GM19328 (cell line): ENCODE results near the gene SAFB2.

ENCODE experiments used
- ATAC-seq: cut with Tn5 transposase; IDR thresholded peaks from one replicate; pipeline ENCODE4 v1.9.1; 2021; ENCODE audit warnings: mild to moderate bottlenecking, moderate library complexity; ENCODE audit not compliant: unreplicated experiment

Gene SAFB2

GRCh38 chr19:5635427-5635826 is 12.9 kb upstream of the SAFB2 start:
- no peak for ATAC-seq

GRCh38 chr19:5632657-5633056 is 10.1 kb upstream of the SAFB2 start:
- no peak for ATAC-seq

- no peak for ATAC-seq
Measured at GRCh38 chr19:5632241-5632612, 9.7 kb upstream of the SAFB2 start.

GRCh38 chr19:5631567-5632240 is 9.1 kb upstream of the SAFB2 start:
- no peak for ATAC-seq

- ATAC-seq, result no peak
Measured at GRCh38 chr19:5628919-5629481, 6.4 kb upstream of the SAFB2 start.

GRCh38 chr19:5628461-5628860 is 5.9 kb upstream of the SAFB2 start:
- no peak for ATAC-seq

GRCh38 chr19:5627395-5627904 is 4.9 kb upstream of the SAFB2 start:
- no peak for ATAC-seq

GRCh38 chr19:5625641-5626040 is 3.1 kb upstream of the SAFB2 start:
- no peak for ATAC-seq

- ATAC-seq, result no peak
Measured at GRCh38 chr19:5624741-5625278, 2.2 kb upstream of the SAFB2 start.

- ATAC-seq, result no peak
Measured at GRCh38 chr19:5624018-5624663, 1.6 kb upstream of the SAFB2 start.

- ATAC-seq, result peak; percentile 4
Measured at GRCh38 chr19:5623397-5624017, 931 bp upstream of the SAFB2 start.

GRCh38 chr19:5621945-5622464 is 571 bp downstream of the SAFB2 start:
- ATAC-seq, result no peak

GRCh38 chr19:5621311-5621944 is 1.1 kb downstream of the SAFB2 start:
- no peak for ATAC-seq

- ATAC-seq, result no peak
Measured at GRCh38 chr19:5619946-5620345, 2.6 kb downstream of the SAFB2 start.

GRCh38 chr19:5618591-5618990 is 4.0 kb downstream of the SAFB2 start:
- no peak for ATAC-seq

GRCh38 chr19:5617080-5617479 is 5.5 kb downstream of the SAFB2 start:
- ATAC-seq, result no peak

GRCh38 chr19:5615756-5616327 is 6.7 kb downstream of the SAFB2 start:
- no peak for ATAC-seq

- no peak for ATAC-seq
Measured at GRCh38 chr19:5612891-5613865, 9.4 kb downstream of the SAFB2 start.

- ATAC-seq, result no peak
Measured at GRCh38 chr19:5609881-5610448, 12.6 kb downstream of the SAFB2 start.
